HG03108 (cell line): Measurements from ENCODE around the gene TAF5.
"Not testable (repeated sequence)": the region's sequence is repeated elsewhere in the genome, so short reads cannot be mapped to it uniquely, and the experiment has no call there.

Experiments
- ATAC-seq: cut with Tn5 transposase; IDR thresholded peaks from one replicate; pipeline ENCODE4 v1.9.1; 2021; ENCODE audit warnings: moderate library complexity; ENCODE audit not compliant: unreplicated experiment

TAF5 gene

DNA sequence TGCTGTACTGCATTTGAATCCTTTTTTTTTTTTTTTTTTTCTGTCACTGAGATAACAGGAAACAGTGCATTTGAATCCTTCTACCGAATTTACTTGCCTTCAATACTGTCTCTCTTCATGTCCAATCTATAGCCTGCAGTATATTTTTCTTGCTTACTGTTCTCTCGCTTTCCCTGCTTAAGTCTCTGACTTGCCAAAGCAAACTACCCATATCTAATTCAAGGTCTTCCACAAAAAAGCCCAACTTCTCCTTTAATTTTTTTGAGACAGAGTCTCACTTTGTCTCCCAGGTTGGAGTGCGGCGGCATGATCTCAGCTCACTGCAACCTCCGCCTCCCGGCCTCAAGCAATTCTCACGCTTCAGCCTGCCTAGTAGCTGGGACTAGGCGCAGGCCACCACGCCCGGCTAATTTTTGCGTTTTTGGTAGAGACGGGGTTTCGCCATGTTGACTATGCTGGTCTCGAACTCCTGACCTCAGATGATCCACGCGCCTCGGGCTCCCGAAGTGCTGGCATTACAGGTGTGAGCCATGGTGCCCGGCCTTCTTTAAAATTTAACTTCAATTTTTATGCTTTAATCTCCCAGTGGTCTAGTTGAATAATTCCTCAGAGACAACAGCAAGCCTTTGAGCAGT lies 29.5 kb downstream of the TAF5 start:
- no peak for ATAC-seq

DNA sequence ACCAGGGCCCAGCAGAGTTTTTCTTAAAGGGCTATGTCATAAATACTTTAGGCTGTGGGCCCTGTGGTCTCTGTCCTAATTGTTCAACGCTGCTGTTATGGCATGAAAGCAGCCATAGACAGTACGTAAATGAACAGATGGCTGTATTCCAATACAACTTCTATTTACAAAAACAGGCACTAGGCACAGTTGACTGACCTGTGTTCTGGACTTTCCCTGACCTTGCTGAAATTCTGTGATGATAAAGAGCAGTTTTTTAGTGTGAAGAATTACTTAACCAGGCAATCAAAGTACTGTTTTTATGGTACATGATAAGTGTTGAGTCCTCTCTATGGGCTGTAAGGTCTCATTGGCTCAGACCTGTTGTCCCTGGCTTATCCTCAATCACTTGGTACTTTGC lies 45.8 kb downstream of the TAF5 start:
- ATAC-seq, result no peak

DNA sequence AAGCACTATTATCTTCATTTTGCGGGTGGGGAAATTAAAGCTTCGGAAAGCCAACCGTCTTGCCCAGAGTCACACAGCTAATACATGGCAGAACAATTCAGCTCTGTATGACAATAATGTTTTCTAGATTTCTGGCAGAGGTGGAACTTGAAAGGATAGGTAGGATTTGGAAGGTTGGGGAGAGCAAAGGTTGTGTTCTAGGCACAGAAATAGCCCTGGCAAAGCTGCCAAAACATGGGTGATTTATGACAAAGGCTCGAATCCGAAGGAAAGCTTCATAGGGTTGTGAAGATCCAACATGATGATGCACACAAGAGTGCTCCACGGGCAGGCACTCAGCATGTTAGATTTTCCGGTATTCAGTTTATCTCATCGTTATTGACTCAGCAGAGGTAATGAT lies 47.8 kb downstream of the TAF5 start:
- ATAC-seq, result no peak

DNA sequence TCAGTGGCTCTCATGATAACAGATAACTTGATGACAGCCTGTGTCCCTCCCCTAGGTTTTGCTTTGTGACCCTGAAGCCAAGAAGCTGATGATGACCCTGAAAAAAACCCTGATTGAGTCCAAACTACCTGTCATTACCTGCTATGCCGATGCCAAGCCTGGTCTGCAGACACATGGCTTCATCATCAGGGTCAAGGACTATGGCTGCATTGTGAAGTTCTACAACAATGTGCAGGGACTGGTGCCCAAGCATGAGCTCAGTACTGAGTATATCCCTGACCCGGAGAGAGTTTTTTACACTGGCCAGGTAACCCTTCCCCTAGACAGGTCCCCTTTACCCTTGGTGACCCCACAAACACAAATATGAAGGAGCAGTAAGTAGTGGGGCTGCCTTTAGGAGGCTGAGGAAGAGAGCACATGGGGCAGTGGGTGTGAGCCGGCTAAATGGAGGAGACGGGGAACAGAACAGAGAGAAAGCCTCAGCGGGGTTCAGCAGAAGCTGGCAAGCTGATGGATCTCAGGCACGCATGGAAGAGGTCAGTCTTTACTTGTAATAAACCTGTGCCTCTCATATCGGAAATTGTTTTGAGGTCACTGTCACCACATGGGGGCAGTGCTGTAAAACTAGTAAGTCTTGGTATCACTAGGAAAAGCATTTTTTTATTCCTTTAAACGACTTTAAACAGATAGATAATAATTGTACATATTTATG lies 48.8 kb downstream of the TAF5 start:
- ATAC-seq, result no peak

DNA sequence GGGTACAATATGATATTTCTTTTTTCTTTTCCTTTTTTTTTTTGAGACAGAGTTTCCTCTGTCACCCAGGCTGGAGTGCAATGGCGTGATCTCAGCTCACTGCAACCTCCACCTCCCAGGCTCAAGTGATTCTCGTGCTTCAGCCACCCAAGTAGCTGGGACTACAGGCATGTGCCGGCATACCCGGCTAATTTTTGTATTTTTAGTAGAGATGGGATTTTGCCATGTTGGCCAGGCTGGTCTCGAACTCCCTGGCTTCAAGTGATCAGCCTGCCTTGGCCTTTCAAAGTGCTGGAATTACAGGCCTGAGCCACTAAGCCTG lies 49.3 kb downstream of the TAF5 start:
- not testable (repeated sequence) for ATAC-seq

DNA sequence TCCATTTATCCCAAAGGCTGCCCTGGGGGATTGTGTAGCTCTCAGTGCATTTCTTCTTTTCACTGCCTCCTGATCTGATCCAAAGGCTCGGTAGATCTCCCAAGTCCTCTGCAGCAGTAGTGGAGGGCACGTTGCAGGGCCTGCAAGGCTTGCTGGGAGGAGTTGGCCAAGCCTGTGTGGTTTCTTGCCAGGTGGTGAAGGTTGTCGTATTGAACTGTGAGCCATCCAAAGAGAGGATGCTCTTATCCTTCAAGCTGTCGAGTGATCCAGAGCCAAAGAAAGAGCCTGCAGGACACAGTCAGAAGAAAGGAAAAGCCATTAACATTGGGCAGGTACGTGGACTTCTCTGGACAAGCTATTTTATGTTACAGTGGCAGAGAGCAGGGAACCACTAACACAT lies 49.8 kb downstream of the TAF5 start:
- no peak for ATAC-seq

DNA sequence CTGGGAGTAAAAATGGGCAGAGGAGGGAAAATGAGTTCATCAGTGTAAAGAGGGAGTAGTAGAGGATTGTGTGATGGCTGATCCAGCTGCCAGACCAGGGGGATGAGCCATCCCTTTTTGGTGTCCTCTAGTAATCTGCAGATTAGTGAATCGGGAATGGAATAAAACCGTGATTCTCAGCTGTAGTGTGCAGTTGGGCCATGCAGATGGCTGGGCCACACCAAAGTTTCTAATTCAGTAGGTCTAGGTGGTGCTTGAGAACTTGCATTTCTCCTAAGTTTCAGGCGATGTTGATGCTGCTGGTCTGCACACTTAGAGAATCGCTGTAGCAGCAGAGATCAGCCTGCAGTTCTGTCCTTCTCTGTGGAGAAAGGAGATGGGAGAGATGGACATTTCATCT lies 51.3 kb downstream of the TAF5 start:
- ATAC-seq, result no peak

DNA sequence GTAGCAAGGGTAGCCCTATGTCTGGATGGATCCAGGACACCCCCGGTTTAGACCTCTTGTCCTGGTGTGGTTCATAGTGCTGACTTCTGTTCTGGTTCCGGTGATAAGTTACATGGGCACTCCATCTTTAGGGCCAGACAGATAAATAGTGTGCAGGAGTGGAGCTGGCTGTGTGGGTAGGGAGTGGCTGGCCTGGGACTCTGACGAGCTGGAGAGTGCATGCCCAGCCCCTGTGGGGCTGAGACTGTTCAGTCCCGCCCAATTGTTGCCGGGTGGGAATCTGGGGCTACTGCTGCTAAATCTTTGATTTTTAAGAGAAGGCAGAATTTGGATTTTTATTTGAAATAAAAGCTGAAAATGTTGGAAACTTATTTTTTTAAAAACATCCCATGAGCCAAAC lies 56.0 kb downstream of the TAF5 start:
- ATAC-seq, result no peak

DNA sequence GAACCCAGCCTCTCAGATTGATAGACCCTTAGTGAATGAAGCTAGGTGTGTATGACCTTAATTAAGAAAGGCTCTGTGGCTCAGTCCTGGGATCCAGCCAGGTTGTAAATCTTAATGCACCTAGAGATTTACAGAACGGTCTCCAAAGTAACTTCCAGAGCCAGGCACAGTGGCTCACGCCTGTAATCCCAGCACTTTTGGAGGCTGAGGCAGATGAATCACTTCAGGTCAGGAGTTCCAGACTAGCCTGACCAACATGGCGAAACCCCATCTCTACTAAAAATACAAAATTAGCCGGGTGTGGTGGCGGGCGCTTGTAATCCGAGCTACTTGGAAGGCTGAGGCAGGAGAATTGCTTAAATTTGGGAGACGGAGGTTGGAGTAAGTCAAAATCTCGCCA lies 60.1 kb downstream of the TAF5 start:
- no peak for ATAC-seq

DNA sequence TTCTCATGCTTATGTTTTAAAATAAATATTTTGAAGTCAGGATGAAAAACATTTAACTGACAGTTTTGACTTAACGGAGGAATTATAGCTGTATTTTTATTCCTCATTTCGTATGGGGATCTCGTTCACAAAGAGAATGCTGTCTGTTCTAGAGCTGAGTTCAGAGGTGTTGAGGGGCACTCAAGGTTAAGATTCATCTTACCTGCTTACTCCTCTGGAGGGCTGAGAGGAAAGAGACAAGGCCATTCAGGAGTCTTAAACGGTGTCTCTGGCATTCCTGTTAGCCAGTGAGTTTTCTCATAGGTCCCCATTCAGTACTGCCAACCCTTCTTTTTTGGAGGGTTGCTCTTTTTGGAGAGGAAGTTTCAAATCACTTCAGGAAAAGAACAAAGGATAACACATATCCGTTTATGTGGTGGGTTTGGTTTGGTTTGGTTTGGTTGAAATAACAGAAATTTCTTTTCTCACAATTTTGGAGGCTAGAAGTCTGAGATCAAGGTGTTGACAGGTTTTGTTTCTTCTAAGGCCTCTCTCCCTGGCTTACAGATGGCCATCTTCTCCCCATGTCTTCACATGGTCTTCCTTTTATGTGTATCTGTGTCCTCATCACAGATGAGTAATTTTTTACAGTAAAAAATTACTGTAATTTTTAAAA lies 61.3 kb downstream of the TAF5 start:
- no peak for ATAC-seq

DNA sequence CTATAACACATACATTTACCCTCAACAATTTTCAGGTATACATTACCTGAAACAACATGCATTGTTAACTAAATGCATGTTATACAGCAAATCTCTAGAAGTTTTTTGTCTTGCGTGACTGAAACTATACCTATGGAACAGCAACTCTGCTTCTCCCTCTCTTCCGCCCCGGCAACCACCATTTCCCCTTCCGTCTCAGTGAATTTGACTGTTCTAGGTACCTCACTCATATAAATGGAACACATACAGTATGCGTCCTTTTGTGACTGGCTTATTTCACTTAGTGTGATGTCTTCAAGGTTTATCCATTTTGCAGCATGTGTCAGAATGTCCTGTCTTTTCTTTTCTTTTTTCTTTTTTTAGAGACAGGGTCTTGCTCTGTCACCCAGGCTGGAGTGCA lies 61.9 kb downstream of the TAF5 start:
- ATAC-seq, result no peak

DNA sequence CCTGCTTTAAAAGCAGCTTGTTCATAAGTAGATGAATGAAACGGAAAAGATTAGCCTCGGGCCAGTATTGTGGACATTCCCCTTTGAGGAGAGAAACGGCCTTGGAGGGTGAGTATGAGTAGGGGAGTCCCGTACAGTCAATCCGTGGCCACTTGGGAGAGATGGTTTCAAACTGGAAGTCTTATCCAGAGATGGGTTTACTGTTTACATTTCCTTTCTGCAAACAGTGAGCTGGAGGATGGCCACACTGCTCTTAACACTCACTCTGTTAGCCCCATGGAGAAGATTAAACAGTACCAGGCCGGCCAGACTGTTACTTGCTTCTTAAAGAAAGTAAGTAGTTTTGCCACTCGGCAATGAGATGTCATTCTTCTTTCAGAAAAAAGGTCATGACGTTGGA lies 64.1 kb downstream of the TAF5 start:
- ATAC-seq, result no peak

DNA sequence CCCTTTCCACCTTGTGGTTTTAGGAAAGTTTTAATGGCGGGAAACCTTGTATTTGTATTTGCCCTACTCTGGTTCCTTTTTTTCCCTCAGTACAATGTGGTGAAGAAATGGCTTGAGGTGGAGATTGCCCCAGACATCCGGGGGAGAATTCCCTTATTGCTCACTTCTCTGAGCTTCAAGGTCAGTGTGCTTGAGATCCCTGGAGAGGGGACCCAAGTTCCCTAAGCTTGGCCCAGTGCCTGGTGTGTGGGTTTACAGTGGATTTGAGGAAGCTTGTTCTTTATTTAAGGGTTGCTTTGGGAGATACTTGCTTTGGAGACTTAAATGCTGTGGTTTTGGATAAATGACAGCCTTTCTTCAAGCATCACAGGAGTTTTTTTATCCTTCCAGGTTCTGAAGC lies 66.1 kb downstream of the TAF5 start:
- ATAC-seq, result no peak
